ENCODE measurements around the gene TOMM40L. TPM values are rescaled to one million over a fixed set of nuclear protein-coding genes. Genes with fewer than 3 reads are reported as not detected.
"Not testable (repeated sequence)": the region's sequence is repeated elsewhere in the genome, so short reads cannot be mapped to it uniquely, and the experiment has no call there.

The TOMM40L gene
- total RNA-seq, 1 donor from 2014 or later, result 22.7 TPM

GRCh38 chr1:161217831-161218230 is 8.0 kb upstream of the TOMM40L start:
- intact Hi-C loops (cut with micrococcal nuclease), result no loop called here
- peaks cover 22% of the 10 kb centered on the region for H3K36me3 Mint-ChIP-seq (ENCODE audit: low read depth)
- H3K27me3 Mint-ChIP-seq (ENCODE audit: low read depth), result no peaks in the 10 kb centered on the region
- no peaks in the 10 kb centered on the region for H3K9me3 Mint-ChIP-seq
- no peak for DNase-seq (ENCODE audit: low spot score)
- peaks cover 28% of the 10 kb centered on the region for H3K4me1 Mint-ChIP-seq (ENCODE audit: low read depth)
- no peak overlapping the region for H3K4me3 Mint-ChIP-seq (ENCODE audit: low read depth)
- H3K27ac Mint-ChIP-seq, result no peak overlapping the region

- Mint-ChIP-seq H3K27ac (no peak overlapping the region), H3K4me3 (ENCODE audit: low read depth) (no peak overlapping the region), H3K27me3 (ENCODE audit: low read depth) (no peaks in the 10 kb centered on the region), H3K4me1 (ENCODE audit: low read depth) (peaks cover 28% of the 10 kb centered on the region), H3K36me3 (ENCODE audit: low read depth) (peaks cover 15% of the 10 kb centered on the region), H3K9me3 (no peaks in the 10 kb centered on the region)
- intact Hi-C loops (cut with micrococcal nuclease), result no loop called here
- DNase-seq (ENCODE audit: low spot score), result no peak
Measured at GRCh38 chr1:161218301-161219077, 7.4 kb upstream of the TOMM40L start.

- Mint-ChIP-seq H3K4me1 (ENCODE audit: low read depth) (peaks cover 29% of the 10 kb centered on the region), H3K36me3 (ENCODE audit: low read depth) (peaks cover 7% of the 10 kb centered on the region), H3K27ac (no peak overlapping the region), H3K4me3 (ENCODE audit: low read depth) (no peak overlapping the region), H3K27me3 (ENCODE audit: low read depth) (no peaks in the 10 kb centered on the region), H3K9me3 (no peaks in the 10 kb centered on the region)
- DNase-seq (ENCODE audit: low spot score), result no peak
- intact Hi-C loops (cut with micrococcal nuclease), result no loop called here
Measured at GRCh38 chr1:161219078-161219892, 6.6 kb upstream of the TOMM40L start.

- H3K9me3 Mint-ChIP-seq, result no peaks in the 10 kb centered on the region
- peaks cover 27% of the 10 kb centered on the region for H3K4me1 Mint-ChIP-seq (ENCODE audit: low read depth)
- no peak overlapping the region for H3K27ac Mint-ChIP-seq
- DNase-seq (ENCODE audit: low spot score), result no peak
- no peaks in the 10 kb centered on the region for H3K27me3 Mint-ChIP-seq (ENCODE audit: low read depth)
- no peak overlapping the region for H3K4me3 Mint-ChIP-seq (ENCODE audit: low read depth)
- peaks cover 3% of the 10 kb centered on the region for H3K36me3 Mint-ChIP-seq (ENCODE audit: low read depth)
- intact Hi-C loops (cut with micrococcal nuclease), result no loop called here
Measured at GRCh38 chr1:161220002-161220401, 5.9 kb upstream of the TOMM40L start.

GRCh38 chr1:161222175-161223019 is 3.5 kb upstream of the TOMM40L start:
- H3K9me3 Mint-ChIP-seq, result no peaks in the 10 kb centered on the region
- H3K36me3 Mint-ChIP-seq (ENCODE audit: low read depth), result peaks cover under 1% of the 10 kb centered on the region
- H3K4me1 Mint-ChIP-seq (ENCODE audit: low read depth), result peaks cover 29% of the 10 kb centered on the region
- no peak for DNase-seq (ENCODE audit: low spot score)
- no peak overlapping the region for H3K27ac Mint-ChIP-seq
- no peak overlapping the region for H3K4me3 Mint-ChIP-seq (ENCODE audit: low read depth)
- H3K27me3 Mint-ChIP-seq (ENCODE audit: low read depth), result no peaks in the 10 kb centered on the region
- intact Hi-C loops (cut with micrococcal nuclease), result no loop called here

GRCh38 chr1:161223805-161224694 is 1.8 kb upstream of the TOMM40L start:
- H3K27me3 Mint-ChIP-seq (ENCODE audit: low read depth), result no peaks in the 10 kb centered on the region
- H3K4me1 Mint-ChIP-seq (ENCODE audit: low read depth), result peaks cover 24% of the 10 kb centered on the region
- no peak for DNase-seq (ENCODE audit: low spot score)
- no peak overlapping the region for H3K27ac Mint-ChIP-seq
- intact Hi-C loops (cut with micrococcal nuclease), result loop anchor here (2.0 kb wide), 1 partner anchor 39 kb away; no protein-coding TSS in a partner anchor
- H3K4me3 Mint-ChIP-seq (ENCODE audit: low read depth), result no peak overlapping the region
- peaks cover 17% of the 10 kb centered on the region for H3K36me3 Mint-ChIP-seq (ENCODE audit: low read depth)
- H3K9me3 Mint-ChIP-seq, result no peaks in the 10 kb centered on the region

- peaks cover 23% of the 10 kb centered on the region for H3K36me3 Mint-ChIP-seq (ENCODE audit: low read depth)
- DNase-seq (ENCODE audit: low spot score); H3K4me3 Mint-ChIP-seq (ENCODE audit: low read depth); H3K9me3 Mint-ChIP-seq; H3K27ac Mint-ChIP-seq; H3K27me3 Mint-ChIP-seq (ENCODE audit: low read depth): not testable (repeated sequence)
- intact Hi-C loops (cut with micrococcal nuclease), result loop anchor here (1.0 to 2.0 kb wide), 4 partner anchors 14 to 44 kb away; partner anchors contain the start of gene NDUFS2
- peaks cover 23% of the 10 kb centered on the region for H3K4me1 Mint-ChIP-seq (ENCODE audit: low read depth)
Measured at GRCh38 chr1:161224695-161225087, 1.2 kb upstream of the TOMM40L start.

- Mint-ChIP-seq H3K4me3 (ENCODE audit: low read depth) (no peak overlapping the region), H3K27me3 (ENCODE audit: low read depth) (no peaks in the 10 kb centered on the region), H3K4me1 (ENCODE audit: low read depth) (peaks cover 23% of the 10 kb centered on the region), H3K9me3 (no peaks in the 10 kb centered on the region), H3K27ac (peak overlapping the region; percentile 54), H3K36me3 (ENCODE audit: low read depth) (peaks cover 26% of the 10 kb centered on the region)
- intact Hi-C loops (cut with micrococcal nuclease), result loop anchor here (1.0 to 2.0 kb wide), 4 partner anchors 15 to 45 kb away; partner anchors contain the start of gene NDUFS2
- DNase-seq (ENCODE audit: low spot score), result no peak
Measured at GRCh38 chr1:161225178-161225533, 704 bp upstream of the TOMM40L start.

- H3K27me3 Mint-ChIP-seq (ENCODE audit: low read depth), result no peaks in the 10 kb centered on the region
- intact Hi-C loops (cut with micrococcal nuclease), result loop anchor here (2.0 kb wide), 1 partner anchor 88 kb away; the partner anchor contains the start of gene SDHC
- peak overlapping the region; percentile 100 for H3K4me3 Mint-ChIP-seq (ENCODE audit: low read depth)
- H3K4me1 Mint-ChIP-seq (ENCODE audit: low read depth), result peaks cover 23% of the 10 kb centered on the region
- H3K9me3 Mint-ChIP-seq, result no peaks in the 10 kb centered on the region
- no peak for DNase-seq (ENCODE audit: low spot score)
- H3K36me3 Mint-ChIP-seq (ENCODE audit: low read depth), result peaks cover 33% of the 10 kb centered on the region
- H3K27ac Mint-ChIP-seq, result peak overlapping the region; percentile 100
Measured at GRCh38 chr1:161226320-161226711, 456 bp downstream of the TOMM40L start.

- Mint-ChIP-seq H3K27ac (peak overlapping the region; percentile 73), H3K27me3 (ENCODE audit: low read depth) (no peaks in the 10 kb centered on the region)
Measured at GRCh38 chr1:161226759-161227158, 899 bp downstream of the TOMM40L start.

GRCh38 chr1:161227196-161227871 is 1.5 kb downstream of the TOMM40L start:
- Mint-ChIP-seq H3K27me3 (ENCODE audit: low read depth) (no peaks in the 10 kb centered on the region), H3K4me1 (ENCODE audit: low read depth) (peaks cover 23% of the 10 kb centered on the region), H3K27ac (peak overlapping the region; percentile 73), H3K36me3 (ENCODE audit: low read depth) (peaks cover 33% of the 10 kb centered on the region), H3K9me3 (no peaks in the 10 kb centered on the region), H3K4me3 (ENCODE audit: low read depth) (peak overlapping the region; percentile 100)
- peak; percentile 79 for DNase-seq (ENCODE audit: low spot score)
- intact Hi-C loops (cut with micrococcal nuclease), result loop anchor here (1.0 to 2.0 kb wide), 3 partner anchors 64 to 155 kb away; partner anchors contain the start of gene SDHC

More at GRCh38 chr1:161226759-161227158, 899 bp downstream of the TOMM40L start:
- no peak for DNase-seq (ENCODE audit: low spot score)
- Mint-ChIP-seq H3K4me1 (ENCODE audit: low read depth) (peaks cover 23% of the 10 kb centered on the region), H3K4me3 (ENCODE audit: low read depth) (peak overlapping the region; percentile 100), H3K9me3 (no peaks in the 10 kb centered on the region), H3K36me3 (ENCODE audit: low read depth) (peaks cover 33% of the 10 kb centered on the region)
- intact Hi-C loops (cut with micrococcal nuclease), result loop anchor here (1.0 to 2.0 kb wide), 3 partner anchors 65 to 156 kb away; partner anchors contain the start of gene SDHC
